Measurements from ENCODE around the gene UVSSA. TPM values are rescaled to one million over a fixed set of nuclear protein-coding genes. Genes with fewer than 3 reads are reported as not detected.
A peak's percentile ranks its signal among the peaks of the same experiment; 100 is the strongest.

UVSSA gene
- total and polyA plus RNA-seq, 9 of the 15 experiments (the other 6 are each of a cell fraction or from before 2014, with no cell fraction given) = 0.21 to 14.6 (median 3.3) TPM

- TF ChIP-seq ZNF639 (CRISPR knock-in tag; conservative IDR thresholded peaks at IDR 0.05 in 1 of 2, IDR thresholded peaks at IDR 0.05 in 1 of 2) (peak; percentile 84 to 100), MYNN (IDR thresholded peaks at IDR 0.05) (no peak), MYNN (CRISPR knock-in tag; IDR thresholded peaks at IDR 0.05) (peak; percentile 98), SMAD3 (CRISPR knock-in tag; conservative IDR thresholded peaks at IDR 0.05) (peak; percentile 84; the same call in 1 of the 2 replicates), GTF3C2 (IDR thresholded peaks at IDR 0.05; ENCODE audit: borderline replicate concordance, extremely low read depth, insufficient read length) (no peak), CEBPG (CRISPR knock-in tag; IDR thresholded peaks at IDR 0.05) (peak; percentile 84), CEBPG (tag; conservative IDR thresholded peaks at IDR 0.05 in 1 of 2, IDR thresholded peaks at IDR 0.05 in 1 of 2) (no peak), TCFL5 (CRISPR knock-in tag; conservative IDR thresholded peaks at IDR 0.05) (no peak), FUS (optimal IDR thresholded peaks at IDR 0.05; ENCODE audit: low read depth, low read length) (no peak), BRF1 (IDR thresholded peaks at IDR 0.05; ENCODE audit: borderline replicate concordance, extremely low read depth, insufficient read length) (no peak), TSC22D4 (tag; IDR thresholded peaks at IDR 0.05) (no peak), HMBOX1 (IDR thresholded peaks at IDR 0.05) (no peak), ZNF507 (tag; conservative IDR thresholded peaks at IDR 0.05) (no peak), NCOR1 (IDR thresholded peaks at IDR 0.05) (no peak), BACH1 (tag; IDR thresholded peaks at IDR 0.05) (peak; percentile 77), CBX3 (IDR thresholded peaks at IDR 0.05; ENCODE audit: borderline replicate concordance in 1 of 2, low read length in 2 of 2) (peak; percentile 88 to 92), JUND (IDR thresholded peaks at IDR 0.05; ENCODE audit: borderline replicate concordance, low read depth, low read length) (peak; percentile 49; the same call in 1 of the 2 replicates), JUND (tag; IDR thresholded peaks at IDR 0.05; ENCODE audit: borderline replicate concordance, low read depth, low read length) (peak; percentile 55; the same call in 1 of the 3 replicates), RBM14 (IDR thresholded peaks at IDR 0.05; ENCODE audit: borderline replicate concordance, insufficient read depth, low read depth, low read length) (no peak), IRF1 (CRISPR knock-in tag; IDR thresholded peaks at IDR 0.05; ENCODE audit: borderline replicate concordance) (peak; percentile 100)
These were observed 63.7 kb downstream of the UVSSA start (continued) for GRCh38 chr4:1410491-1411325.

All from K562 (cell line).